Natural killer cell (primary cell): ENCODE data around the gene C1orf159. TPM values are rescaled to one million over a fixed set of nuclear protein-coding genes. Genes with fewer than 3 reads are reported as not detected.

Experiments used
- ATAC-seq, 3 donors: fragments of 150-1000 bp in 2 of 3; fragments of 200-7000 bp in 1 of 3; cut with Tn5 transposase; 1 replicate in 1 of 3; 2 replicates in 2 of 3; pipeline ENCODE4 v1.10.0; 2021; ENCODE audit warnings: mild to moderate bottlenecking in 2 of 3, moderate library complexity in 2 of 3
- DNase-seq, 2 donors: peaks; one replicate each; pipeline versions ENCODE4 v3.0.0 to v3.0.0-alpha.2; 2013 to 2021; ENCODE audit warnings: mixed read lengths in 1 of 2
- H3K27ac ChIP-seq: one replicate; pipeline ENCODE4 v1.5.1; 2013; ENCODE audit warnings: mild to moderate bottlenecking, low read length
- H3K27me3 ChIP-seq: one replicate; pipeline ENCODE4 v1.6.1; 2013; ENCODE audit warnings: low read length; ENCODE audit not compliant: control insufficient read depth, insufficient read depth
- H3K36me3 ChIP-seq: one replicate; pipeline ENCODE4 v1.6.1; 2013; ENCODE audit warnings: low read length; ENCODE audit not compliant: control insufficient read depth, insufficient read depth
- H3K4me1 ChIP-seq: one replicate; pipeline ENCODE4 v1.6.1; 2013; ENCODE audit warnings: low read length; ENCODE audit not compliant: control insufficient read depth, insufficient read depth
- H3K4me3 ChIP-seq: one replicate; pipeline ENCODE4 v1.5.1; 2013; ENCODE audit warnings: low read length
- H3K9me3 ChIP-seq: one replicate; pipeline ENCODE4 v1.6.1; 2013; ENCODE audit warnings: low read length; ENCODE audit not compliant: control insufficient read depth, insufficient read depth
- H3K27ac Mint-ChIP-seq, 2 donors: one replicate each; pipeline ENCODE4 v1.8.0; 2022; ENCODE audit warnings: mild to moderate bottlenecking in 2 of 2, mixed read lengths in 2 of 2, moderate library complexity in 1 of 2
- H3K27me3 Mint-ChIP-seq, 2 donors: one replicate each; pipeline ENCODE4 v1.8.0; 2022; ENCODE audit warnings: low read depth in 2 of 2, mixed read lengths in 2 of 2
- H3K36me3 Mint-ChIP-seq: one replicate; pipeline ENCODE4 v1.8.0; 2022; ENCODE audit warnings: mixed read lengths
- H3K4me1 Mint-ChIP-seq, 2 donors: one replicate each; pipeline ENCODE4 v1.8.0; 2022; ENCODE audit warnings: mixed read lengths in 2 of 2
- H3K4me3 Mint-ChIP-seq: one replicate; pipeline ENCODE4 v1.8.0; 2022; ENCODE audit warnings: mild to moderate bottlenecking, moderate library complexity, mixed read lengths
- H3K9me3 Mint-ChIP-seq, 2 donors: one replicate each; pipeline ENCODE4 v1.8.0; 2022; ENCODE audit warnings: mixed read lengths in 2 of 2
- WGBS: methylation state at CpG from one replicate; pipeline ENCODE4 v1.1.7; 2013; ENCODE audit warnings: missing lambda C conversion rate; ENCODE audit not compliant: insufficient coverage; 5-methylcytosine and 5-hydroxymethylcytosine counted together
- intact Hi-C: fragments of 100-400 bp; cut with micrococcal nuclease; formaldehyde crosslinking; loops from one replicate; pipeline ENCODE4 v1.14.2; 2022
- total RNA-seq, 4 donors: library from RNA; stranded (reverse); fragments of 120-200 nt in 1 of 4; gene quantifications; one replicate each; pipeline versions ENCODE4 v1.2.3 to v1.2.4, GENCODE V29; 2013 to 2022
- TF ChIP-seq, protein P1 (sequence below): fragments of 200-600 bp; IDR thresholded peaks from one replicate; pipeline ENCODE4 v1.8.0; 2022; ENCODE audit warnings: antibody characterized with exemption

Gene C1orf159
- total RNA-seq, 3 donors from 2014 or later (not counting 1 experiment from before 2014, with no cell fraction given): 19.6 to 25.1 (median 21.5) TPM

DNA sequence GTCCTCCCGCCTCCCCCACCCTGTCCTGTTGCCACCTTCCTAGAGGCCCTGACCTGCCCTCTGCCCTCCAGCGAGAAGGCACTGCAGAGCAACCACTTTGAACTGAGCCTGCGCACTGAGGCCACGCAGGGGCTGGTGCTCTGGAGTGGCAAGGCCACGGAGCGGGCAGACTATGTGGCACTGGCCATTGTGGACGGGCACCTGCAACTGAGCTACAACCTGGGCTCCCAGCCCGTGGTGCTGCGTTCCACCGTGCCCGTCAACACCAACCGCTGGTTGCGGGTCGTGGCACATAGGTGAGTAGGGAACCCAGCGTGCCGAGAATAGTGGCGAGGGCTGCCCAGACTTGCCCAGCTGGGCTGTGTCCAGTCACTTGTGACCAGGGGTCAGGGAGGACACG, 62.2 kb downstream of the C1orf159 start:
- TF ChIP-seq, protein P1, sequence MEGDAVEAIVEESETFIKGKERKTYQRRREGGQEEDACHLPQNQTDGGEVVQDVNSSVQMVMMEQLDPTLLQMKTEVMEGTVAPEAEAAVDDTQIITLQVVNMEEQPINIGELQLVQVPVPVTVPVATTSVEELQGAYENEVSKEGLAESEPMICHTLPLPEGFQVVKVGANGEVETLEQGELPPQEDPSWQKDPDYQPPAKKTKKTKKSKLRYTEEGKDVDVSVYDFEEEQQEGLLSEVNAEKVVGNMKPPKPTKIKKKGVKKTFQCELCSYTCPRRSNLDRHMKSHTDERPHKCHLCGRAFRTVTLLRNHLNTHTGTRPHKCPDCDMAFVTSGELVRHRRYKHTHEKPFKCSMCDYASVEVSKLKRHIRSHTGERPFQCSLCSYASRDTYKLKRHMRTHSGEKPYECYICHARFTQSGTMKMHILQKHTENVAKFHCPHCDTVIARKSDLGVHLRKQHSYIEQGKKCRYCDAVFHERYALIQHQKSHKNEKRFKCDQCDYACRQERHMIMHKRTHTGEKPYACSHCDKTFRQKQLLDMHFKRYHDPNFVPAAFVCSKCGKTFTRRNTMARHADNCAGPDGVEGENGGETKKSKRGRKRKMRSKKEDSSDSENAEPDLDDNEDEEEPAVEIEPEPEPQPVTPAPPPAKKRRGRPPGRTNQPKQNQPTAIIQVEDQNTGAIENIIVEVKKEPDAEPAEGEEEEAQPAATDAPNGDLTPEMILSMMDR: no peak
- Mint-ChIP-seq H3K4me1 (peaks cover 0 to 6% of the 10 kb centered on the region in 2 donors), H3K36me3 (no peaks in the 10 kb centered on the region), H3K9me3 (no peaks in the 10 kb centered on the region), H3K27me3 (peaks cover 7 to 8% of the 10 kb centered on the region in 2 donors), H3K27ac (no peak overlapping the region), H3K4me3 (no peak overlapping the region)
- 94% methylated on average over 18 of the region's 18 CpGs for WGBS
- Histone ChIP-seq H3K9me3 (no peaks in the 10 kb centered on the region), H3K27me3 (peaks cover 7% of the 10 kb centered on the region), H3K36me3 (no peaks in the 10 kb centered on the region), H3K4me3 (no peak overlapping the region), H3K4me1 (peaks cover 1% of the 10 kb centered on the region), H3K27ac (no peak overlapping the region)
- ATAC-seq (no peak), DNase-seq (no peak)
- intact Hi-C loops: no loop called here

DNA sequence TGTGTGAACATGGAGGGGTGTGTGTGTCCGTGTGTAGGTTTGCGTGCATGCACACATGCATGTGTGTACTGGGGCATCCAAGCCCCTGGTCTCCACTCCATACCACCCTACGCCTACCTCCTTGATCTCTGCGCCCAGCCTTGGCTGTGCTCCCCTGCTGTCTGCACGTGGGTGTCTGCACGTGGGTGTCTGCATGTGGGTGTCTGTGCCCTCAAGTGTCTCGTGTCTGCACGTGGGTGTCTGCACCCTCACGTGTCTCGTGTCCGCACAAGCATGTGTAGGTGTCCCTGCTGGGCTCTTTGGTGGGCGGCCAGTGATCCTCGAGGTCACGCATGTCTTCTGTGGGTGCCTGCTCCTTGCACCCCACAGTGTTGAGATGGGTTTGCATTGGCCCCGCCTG, 62.9 kb downstream of the C1orf159 start:
- Histone ChIP-seq H3K9me3 (no peaks in the 10 kb centered on the region), H3K27me3 (peaks cover under 1% of the 10 kb centered on the region), H3K4me3 (no peak overlapping the region), H3K36me3 (no peaks in the 10 kb centered on the region), H3K4me1 (no peaks in the 10 kb centered on the region), H3K27ac (no peak overlapping the region)
- Mint-ChIP-seq H3K4me3 (no peak overlapping the region), H3K36me3 (no peaks in the 10 kb centered on the region), H3K27ac (no peak overlapping the region), H3K4me1 (no peaks in the 10 kb centered on the region), H3K27me3 (peaks cover under 1 to 2% of the 10 kb centered on the region in 2 donors), H3K9me3 (no peaks in the 10 kb centered on the region)
- TF ChIP-seq, protein P1: no peak
- ATAC-seq: no peak
- 88% methylated on average over 13 of the region's 15 CpGs for WGBS
- intact Hi-C loops: no loop called here
- DNase-seq: no peak

DNA sequence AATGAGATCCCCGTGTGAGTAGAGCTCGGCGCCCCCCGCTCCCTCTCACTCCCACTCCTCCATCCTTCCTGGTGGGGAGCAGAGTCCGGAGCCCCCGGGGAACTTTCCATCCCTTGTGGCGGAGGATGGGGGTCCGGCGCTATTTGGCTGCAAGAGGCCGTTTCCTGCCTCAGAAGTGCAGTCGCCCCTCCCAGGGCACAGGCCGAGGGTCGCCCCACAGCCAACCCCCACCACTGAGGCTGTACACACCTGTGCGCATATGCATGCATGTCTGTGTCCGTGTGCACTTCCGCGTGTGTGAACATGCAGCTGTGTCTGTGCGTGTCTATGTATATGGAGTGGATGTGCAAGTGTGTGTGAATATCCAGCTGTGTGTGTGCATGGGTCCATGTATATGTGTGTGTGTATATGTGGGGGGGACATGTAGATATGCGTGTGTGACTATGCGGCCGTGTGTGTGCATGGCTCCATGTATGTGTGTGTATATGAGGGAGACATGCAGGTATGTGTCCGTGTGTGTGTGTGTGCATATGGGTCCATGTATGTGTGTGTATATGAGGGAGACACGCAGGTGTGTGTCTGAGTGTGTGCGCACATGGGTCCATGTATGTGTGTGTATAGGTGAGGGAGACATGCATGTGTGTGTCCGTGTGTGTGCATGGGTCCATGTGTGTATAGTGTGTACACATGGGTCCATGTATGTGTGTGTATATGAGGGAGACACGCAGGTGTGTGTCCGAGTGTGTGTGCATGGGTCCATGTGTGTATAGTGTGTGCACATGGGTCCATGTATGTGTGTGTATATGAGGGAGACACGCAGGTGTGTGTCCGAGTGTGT, 63.7 kb downstream of the C1orf159 start:
- no peaks in the 10 kb centered on the region for H3K36me3 Mint-ChIP-seq
- ATAC-seq (no peak), DNase-seq (no peak)
- Histone ChIP-seq H3K4me3 (no peak overlapping the region), H3K36me3 (no peaks in the 10 kb centered on the region), H3K27me3 (no peaks in the 10 kb centered on the region), H3K9me3 (no peaks in the 10 kb centered on the region), H3K27ac (no peak overlapping the region), H3K4me1 (no peaks in the 10 kb centered on the region)
- no peaks in the 10 kb centered on the region for H3K4me1 Mint-ChIP-seq
- peaks cover 0 to 2% of the 10 kb centered on the region in 2 donors for H3K27me3 Mint-ChIP-seq
- TF ChIP-seq, protein P1: no peak
- H3K4me3 Mint-ChIP-seq: no peak overlapping the region
- no peak overlapping the region for H3K27ac Mint-ChIP-seq
- intact Hi-C loops: no loop called here
- WGBS: 94% methylated on average over 29 of the region's 29 CpGs
- no peaks in the 10 kb centered on the region for H3K9me3 Mint-ChIP-seq
